Effector CD8-positive, alpha-beta T cell (primary cell): ENCODE data around the gene DCAF5.
"Not testable (repeated sequence)": the region's sequence is repeated elsewhere in the genome, so short reads cannot be mapped to it uniquely, and the experiment has no call there.

Experiments used
- DNase-seq: peaks from one replicate; lab custom pipeline; 2025; lab: John Stamatoyannopoulos, UW

The DCAF5 gene

GRCh38 chr14:69096781-69097475 is 56.0 kb downstream of the DCAF5 start:
- DNase-seq: no peak

GRCh38 chr14:69096246-69096645 is 56.7 kb downstream of the DCAF5 start:
- no peak for DNase-seq

- no peak for DNase-seq
These were observed 58.4 kb downstream of the DCAF5 start for GRCh38 chr14:69094481-69094880.

- no peak for DNase-seq
These were observed 59.1 kb downstream of the DCAF5 start for GRCh38 chr14:69093631-69094421.

GRCh38 chr14:69092840-69093422 is 60.0 kb downstream of the DCAF5 start:
- no peak for DNase-seq

GRCh38 chr14:69091695-69092094 is 61.2 kb downstream of the DCAF5 start:
- DNase-seq: no peak

GRCh38 chr14:69091006-69091405 is 61.9 kb downstream of the DCAF5 start:
- no peak for DNase-seq

GRCh38 chr14:69090187-69090789 is 62.6 kb downstream of the DCAF5 start:
- no peak for DNase-seq

GRCh38 chr14:69089046-69089445 is 63.9 kb downstream of the DCAF5 start:
- no peak for DNase-seq

GRCh38 chr14:69088586-69088985 is 64.3 kb downstream of the DCAF5 start:
- DNase-seq: no peak

- no peak for DNase-seq
These were observed 65.9 kb downstream of the DCAF5 start for GRCh38 chr14:69087061-69087461.

GRCh38 chr14:69086537-69086936 is 66.4 kb downstream of the DCAF5 start:
- DNase-seq: no peak

GRCh38 chr14:69084023-69084422 is 68.9 kb downstream of the DCAF5 start:
- DNase-seq: no peak

- no peak for DNase-seq
These were observed 69.7 kb downstream of the DCAF5 start for GRCh38 chr14:69083181-69083580.

GRCh38 chr14:69081271-69081670 is 71.6 kb downstream of the DCAF5 start:
- no peak for DNase-seq

- DNase-seq: no peak
These were observed 73.2 kb downstream of the DCAF5 start for GRCh38 chr14:69079747-69080146.

GRCh38 chr14:69079188-69079742 is 73.7 kb downstream of the DCAF5 start:
- no peak for DNase-seq

GRCh38 chr14:69077841-69078240 is 75.1 kb downstream of the DCAF5 start:
- no peak for DNase-seq

GRCh38 chr14:69077185-69077584 is 75.7 kb downstream of the DCAF5 start:
- not testable (repeated sequence) for DNase-seq

GRCh38 chr14:69076341-69076740 is 76.6 kb downstream of the DCAF5 start:
- DNase-seq: no peak

- DNase-seq: no peak
These were observed 79.0 kb downstream of the DCAF5 start for GRCh38 chr14:69073915-69074314.

GRCh38 chr14:69073429-69073828 is 79.5 kb downstream of the DCAF5 start:
- no peak for DNase-seq
